HFFc6 (cell line): ENCODE data around the gene HOXB4. TPM values are rescaled to one million over a fixed set of nuclear protein-coding genes. Genes with fewer than 3 reads are reported as not detected.

Source experiments
- DNase-seq: peaks from one replicate; pipeline ENCODE4 v3.0.0-alpha.2; 2018
- H3K27ac Mint-ChIP-seq: 2 replicates; pipeline ENCODE4 v1.8.0; 2020; ENCODE audit warnings: mild to moderate bottlenecking, mixed read lengths
- H3K27me3 Mint-ChIP-seq: 2 replicates; pipeline ENCODE4 v1.8.0; 2021; ENCODE audit warnings: mild to moderate bottlenecking, moderate library complexity, mixed read lengths; ENCODE audit not compliant: insufficient read depth
- H3K36me3 Mint-ChIP-seq: 2 replicates; pipeline ENCODE4 v1.8.0; 2021; ENCODE audit warnings: low read depth, mixed read lengths
- H3K4me1 Mint-ChIP-seq: 2 replicates; pipeline ENCODE4 v1.8.0; 2020; ENCODE audit warnings: low read depth, mixed read lengths
- H3K4me3 Mint-ChIP-seq: 2 replicates; pipeline ENCODE4 v1.8.0; 2020; ENCODE audit warnings: mild to moderate bottlenecking, moderate library complexity, mixed read lengths
- H3K9me3 Mint-ChIP-seq: 2 replicates; pipeline ENCODE4 v1.8.0; 2020; ENCODE audit warnings: mild to moderate bottlenecking, mixed read lengths
- total RNA-seq, 6 experiments: library from RNA; stranded (reverse); fragmentation: NEBNext Ultra II Directional; extraction: Animal tissue kit (Norgen Biotek cat#: 25700); gene quantifications; 2 replicates in 1 of 6; 3 replicates in 5 of 6; pipeline ENCODE4 v1.2.3, GENCODE V29; 2021
- TF ChIP-seq, protein P1 (sequence below): fragments of 200-600 bp; sonication (generic); IDR thresholded peaks from 2 replicates; pipeline ENCODE4 v1.5.0; 2021; ENCODE audit warnings: antibody characterized with exemption, mild to moderate bottlenecking

HOXB4 gene
- total RNA-seq, 6 experiments from 2014 or later = not detected

DNA sequence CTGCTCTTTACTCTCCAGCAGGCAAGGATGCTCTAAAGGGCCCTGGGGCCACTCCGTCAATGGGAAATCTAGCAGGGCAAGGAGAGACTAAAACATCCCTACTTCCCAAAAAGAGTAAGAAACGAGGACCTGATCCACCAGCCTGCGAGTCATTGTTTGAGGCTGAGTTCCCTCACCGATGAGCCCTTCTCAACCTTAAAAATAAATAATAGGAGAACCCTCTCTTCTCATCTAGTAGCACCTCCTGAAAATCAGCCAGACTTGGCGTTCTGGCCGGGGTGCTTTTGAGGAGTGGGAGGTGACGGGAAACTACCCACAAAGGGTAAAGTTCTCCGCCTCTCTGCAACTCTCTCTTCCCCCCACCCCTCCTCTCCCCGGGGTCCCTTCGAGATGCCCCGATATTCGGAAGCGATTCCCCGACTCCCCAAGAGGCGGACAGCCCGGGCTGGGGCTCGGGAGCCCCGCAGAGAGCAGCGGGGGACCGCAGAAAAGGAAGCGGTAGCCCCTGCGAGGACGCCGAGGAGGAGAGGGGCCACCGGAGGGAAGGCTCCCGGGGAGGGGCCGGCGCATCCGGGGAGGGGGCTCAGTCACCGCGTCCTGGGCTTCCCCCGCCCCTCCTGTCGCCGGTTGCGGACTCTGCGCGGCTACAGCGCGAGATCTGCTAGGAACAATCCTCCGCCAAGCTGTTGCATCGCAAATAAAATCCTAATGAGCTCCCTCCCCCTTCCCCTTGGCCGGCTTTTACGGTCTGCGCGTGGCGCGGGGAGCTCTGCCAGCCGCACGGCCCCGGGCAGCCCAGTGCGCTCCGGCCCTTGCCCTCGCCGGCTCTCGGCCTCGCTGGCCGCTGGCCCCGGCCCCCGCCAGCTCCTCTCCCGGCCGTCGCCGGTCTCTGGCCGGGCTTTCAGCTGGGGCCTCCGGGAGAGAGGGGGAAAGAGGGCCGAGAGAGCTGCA is 46.7 kb upstream of the HOXB4 start:
- DNase-seq = no peak
- H3K9me3 Mint-ChIP-seq = no peaks in the 10 kb centered on the region

DNA sequence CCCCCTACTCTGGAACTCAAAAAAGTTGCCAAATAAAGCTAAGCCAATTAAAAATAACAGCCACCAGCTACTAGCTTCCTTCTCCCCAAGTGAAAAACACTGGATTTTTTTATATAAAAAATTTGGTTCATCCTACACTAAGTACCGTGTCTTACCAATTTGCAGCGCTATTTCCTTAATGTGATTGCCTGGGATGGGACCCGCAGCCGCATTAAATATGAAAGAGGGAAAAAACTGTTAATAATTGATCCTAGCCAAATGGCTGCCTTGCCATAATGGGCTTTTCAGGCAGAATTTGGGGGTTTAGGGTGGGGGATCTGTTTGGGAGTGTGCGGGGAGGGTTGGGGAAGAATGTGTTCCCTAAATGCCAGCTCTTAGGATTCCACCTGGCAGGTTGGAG is 46.0 kb upstream of the HOXB4 start:
- peaks cover 78% of the 10 kb centered on the region for H3K27me3 Mint-ChIP-seq
- DNase-seq = no peak
- H3K4me3 Mint-ChIP-seq = no peak overlapping the region
- H3K4me1 Mint-ChIP-seq = no peaks in the 10 kb centered on the region
- H3K36me3 Mint-ChIP-seq = no peaks in the 10 kb centered on the region
- H3K9me3 Mint-ChIP-seq = no peaks in the 10 kb centered on the region
- TF ChIP-seq, protein P1, sequence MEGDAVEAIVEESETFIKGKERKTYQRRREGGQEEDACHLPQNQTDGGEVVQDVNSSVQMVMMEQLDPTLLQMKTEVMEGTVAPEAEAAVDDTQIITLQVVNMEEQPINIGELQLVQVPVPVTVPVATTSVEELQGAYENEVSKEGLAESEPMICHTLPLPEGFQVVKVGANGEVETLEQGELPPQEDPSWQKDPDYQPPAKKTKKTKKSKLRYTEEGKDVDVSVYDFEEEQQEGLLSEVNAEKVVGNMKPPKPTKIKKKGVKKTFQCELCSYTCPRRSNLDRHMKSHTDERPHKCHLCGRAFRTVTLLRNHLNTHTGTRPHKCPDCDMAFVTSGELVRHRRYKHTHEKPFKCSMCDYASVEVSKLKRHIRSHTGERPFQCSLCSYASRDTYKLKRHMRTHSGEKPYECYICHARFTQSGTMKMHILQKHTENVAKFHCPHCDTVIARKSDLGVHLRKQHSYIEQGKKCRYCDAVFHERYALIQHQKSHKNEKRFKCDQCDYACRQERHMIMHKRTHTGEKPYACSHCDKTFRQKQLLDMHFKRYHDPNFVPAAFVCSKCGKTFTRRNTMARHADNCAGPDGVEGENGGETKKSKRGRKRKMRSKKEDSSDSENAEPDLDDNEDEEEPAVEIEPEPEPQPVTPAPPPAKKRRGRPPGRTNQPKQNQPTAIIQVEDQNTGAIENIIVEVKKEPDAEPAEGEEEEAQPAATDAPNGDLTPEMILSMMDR = no peak
- H3K27ac Mint-ChIP-seq = no peak overlapping the region

More for the DNA sequence above, 46.7 kb upstream of the HOXB4 start:
- H3K27ac Mint-ChIP-seq = no peak overlapping the region
- H3K4me1 Mint-ChIP-seq = no peaks in the 10 kb centered on the region
- no peak overlapping the region for H3K4me3 Mint-ChIP-seq
- peaks cover 78% of the 10 kb centered on the region for H3K27me3 Mint-ChIP-seq
- H3K36me3 Mint-ChIP-seq = no peaks in the 10 kb centered on the region
- TF ChIP-seq, protein P1 = no peak

DNA sequence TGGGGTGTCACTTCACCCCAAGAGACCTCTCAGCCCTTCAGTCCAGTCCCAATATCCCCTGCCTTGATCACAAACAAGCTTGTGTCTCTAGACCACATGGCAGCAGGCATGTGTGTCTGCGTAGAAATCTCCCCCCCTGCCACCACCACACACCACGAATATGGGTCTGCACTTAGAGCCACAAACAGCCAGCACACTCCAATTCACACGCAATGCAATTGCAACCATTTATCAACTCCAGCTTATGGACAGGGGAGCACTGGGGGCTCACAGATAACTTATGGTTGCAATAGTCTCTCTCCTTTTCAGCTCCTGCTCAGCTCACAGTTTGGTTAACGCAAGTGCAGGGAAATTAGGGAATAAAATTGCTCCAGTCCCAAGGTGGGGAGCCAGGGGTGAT is 45.4 kb upstream of the HOXB4 start:
- DNase-seq = no peak
- Mint-ChIP-seq H3K9me3 (no peaks in the 10 kb centered on the region), H3K36me3 (no peaks in the 10 kb centered on the region), H3K27ac (no peak overlapping the region), H3K27me3 (peaks cover 81% of the 10 kb centered on the region), H3K4me1 (peaks cover 3% of the 10 kb centered on the region; the same call in 1 of the 2 replicates), H3K4me3 (no peak overlapping the region)
- TF ChIP-seq, protein P1 = no peak

DNA sequence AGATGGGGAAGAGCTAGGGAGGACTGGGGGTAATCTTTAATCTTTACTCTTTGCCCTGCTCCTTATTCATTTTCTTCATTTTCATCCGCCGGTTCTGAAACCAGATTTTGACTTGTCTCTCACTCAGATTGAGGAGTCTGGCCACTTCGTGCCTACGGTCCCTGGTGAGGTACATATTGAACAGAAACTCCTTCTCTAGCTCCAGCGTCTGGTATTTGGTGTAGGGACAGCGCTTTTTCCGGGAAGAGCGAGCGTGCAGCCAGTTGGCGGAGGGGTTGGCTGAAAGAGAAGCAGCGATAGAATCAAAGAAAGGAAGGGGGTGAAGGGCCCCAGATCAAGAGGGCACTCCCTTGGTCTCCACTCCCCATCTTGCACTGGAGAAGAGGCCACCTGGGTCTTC is 44.7 kb upstream of the HOXB4 start:
- H3K9me3 Mint-ChIP-seq = no peaks in the 10 kb centered on the region
- peaks cover 8% of the 10 kb centered on the region; the same call in 1 of the 2 replicates for H3K4me1 Mint-ChIP-seq
- H3K27ac Mint-ChIP-seq = no peak overlapping the region
- no peak for DNase-seq
- TF ChIP-seq, protein P1 = no peak
- H3K36me3 Mint-ChIP-seq = no peaks in the 10 kb centered on the region
- H3K4me3 Mint-ChIP-seq = no peak overlapping the region
- H3K27me3 Mint-ChIP-seq = peaks cover 81% of the 10 kb centered on the region

DNA sequence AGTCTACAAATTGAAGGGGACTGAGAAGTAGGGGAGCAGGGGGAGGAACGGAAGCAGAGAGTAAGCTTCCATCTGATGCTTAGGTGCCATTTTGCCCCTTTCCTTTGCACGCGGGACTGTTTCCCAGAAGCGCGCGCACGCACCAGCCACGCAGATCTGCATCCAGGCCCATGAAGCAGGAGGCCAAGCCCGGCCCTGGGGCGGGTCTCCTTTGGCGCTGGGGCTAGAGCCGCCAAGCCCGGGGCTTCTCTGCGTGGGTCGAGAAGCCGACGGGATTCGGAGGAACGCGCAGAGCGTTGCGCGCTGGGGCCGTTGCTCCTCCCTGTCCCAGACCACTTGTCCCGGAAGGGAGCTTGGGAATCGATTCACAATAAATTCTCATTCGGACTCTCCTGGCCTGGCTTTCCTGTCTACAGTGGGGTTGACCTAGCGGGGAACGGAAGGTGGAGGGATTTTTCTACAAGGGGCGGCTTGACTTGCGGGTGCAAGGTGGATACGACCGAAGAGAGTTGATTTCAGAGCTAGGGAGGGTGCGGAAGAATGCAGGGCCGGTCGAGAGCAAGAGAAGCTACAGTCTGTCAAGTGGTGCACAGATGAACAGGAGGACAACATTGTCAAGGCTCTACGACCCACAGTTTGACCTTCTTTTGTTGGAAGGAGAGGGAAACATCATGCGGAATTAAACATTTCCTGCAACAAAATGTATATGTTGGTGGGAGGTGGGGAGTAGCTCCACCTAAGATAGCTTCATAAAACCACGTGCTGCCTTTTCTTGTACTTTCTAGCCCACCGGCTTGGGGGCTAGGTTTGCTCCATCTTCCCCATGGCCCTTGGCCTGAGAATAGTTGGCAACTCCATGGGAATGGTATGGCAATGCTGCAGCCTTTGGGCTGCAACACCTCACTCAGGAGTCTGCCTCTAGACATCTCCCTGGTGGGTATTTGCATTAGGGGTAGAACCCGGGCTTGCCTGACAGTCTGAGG is 43.6 kb upstream of the HOXB4 start:
- no peak for DNase-seq
- no peak overlapping the region for H3K4me3 Mint-ChIP-seq
- TF ChIP-seq, protein P1 = no peak
- H3K36me3 Mint-ChIP-seq = no peaks in the 10 kb centered on the region
- peaks cover 82% of the 10 kb centered on the region for H3K27me3 Mint-ChIP-seq
- no peak overlapping the region for H3K27ac Mint-ChIP-seq
- H3K4me1 Mint-ChIP-seq = peaks cover 17% of the 10 kb centered on the region
- no peaks in the 10 kb centered on the region for H3K9me3 Mint-ChIP-seq
